Activated CD4-positive, alpha-beta T cell treated with anti-CD3 and anti-CD28 coated beads, Interleukin-2, Interleukin-4, amounts not matched to agents 100 ng/mL and 50 ng/mL, durations not matched to agents 16 hours and 8 hours (primary cell): ENCODE measurements around the gene NOL11.
"Not testable (repeated sequence)": the region's sequence is repeated elsewhere in the genome, so short reads cannot be mapped to it uniquely, and the experiment has no call there.

Experiments
- DNase-seq: peaks from one replicate; pipeline ENCODE4 v3.0.0-alpha.2; 2020; ENCODE audit warnings: low spot score

Gene NOL11

DNA sequence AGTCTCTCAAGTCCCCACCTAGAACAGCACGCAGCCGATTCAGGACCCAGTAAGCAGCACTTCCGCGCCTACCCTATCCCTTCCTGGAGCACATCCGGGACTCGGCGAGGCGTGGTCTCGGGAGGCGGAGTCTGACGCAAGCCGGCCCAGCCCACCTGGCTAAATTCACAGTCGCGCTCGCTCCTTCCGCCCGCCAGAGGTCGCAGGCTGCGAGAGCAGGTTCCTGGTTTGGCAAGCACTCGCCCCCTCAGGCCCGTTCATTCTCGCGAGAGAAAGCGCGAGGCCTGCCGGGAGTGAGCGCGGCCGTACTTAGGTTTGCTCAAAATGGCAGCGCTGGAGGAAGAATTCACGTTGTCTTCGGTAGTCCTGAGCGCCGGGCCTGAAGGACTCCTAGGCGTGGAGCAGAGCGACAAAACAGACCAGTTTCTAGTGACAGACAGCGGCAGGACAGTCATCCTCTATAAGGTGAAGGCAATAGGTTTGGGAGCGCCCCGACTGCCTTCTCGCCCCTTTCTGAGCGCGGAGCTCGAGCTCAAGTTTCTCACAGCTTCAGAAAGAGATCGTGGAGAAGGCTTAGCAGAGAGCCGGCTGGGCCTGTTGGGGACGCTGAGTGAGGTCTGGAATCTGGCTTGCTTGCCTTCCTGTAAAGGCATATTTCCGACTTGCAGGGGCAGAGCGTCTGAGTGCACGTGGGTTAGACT lies at the start of gene NOL11:
TSS of gene NOL11 (plus strand) at position 313 of the 701 bp plus-strand sequence. CDS start at position 325, 12 bp downstream.
- DNase-seq: peak; percentile 100

DNA sequence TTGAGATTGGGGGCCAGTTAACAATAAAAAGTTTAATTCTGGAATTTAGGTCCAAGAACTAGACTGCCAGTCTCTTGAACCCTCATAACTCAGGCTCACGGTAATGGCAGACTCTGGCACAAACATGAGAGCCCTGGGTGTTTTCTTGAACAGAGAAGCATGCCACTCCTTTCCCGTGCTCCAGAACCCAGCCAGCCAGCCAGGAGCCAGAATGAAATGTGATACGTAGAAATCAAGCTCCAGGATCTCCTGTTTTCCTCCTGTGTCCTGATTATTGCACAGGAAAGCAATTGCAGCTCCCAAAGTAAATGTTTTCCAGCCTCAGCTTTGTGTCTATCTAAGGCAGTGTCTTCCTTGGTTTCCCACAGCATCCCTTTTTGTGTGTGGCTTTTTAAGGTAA lies 46.2 kb upstream of the NOL11 start:
- no peak for DNase-seq

DNA sequence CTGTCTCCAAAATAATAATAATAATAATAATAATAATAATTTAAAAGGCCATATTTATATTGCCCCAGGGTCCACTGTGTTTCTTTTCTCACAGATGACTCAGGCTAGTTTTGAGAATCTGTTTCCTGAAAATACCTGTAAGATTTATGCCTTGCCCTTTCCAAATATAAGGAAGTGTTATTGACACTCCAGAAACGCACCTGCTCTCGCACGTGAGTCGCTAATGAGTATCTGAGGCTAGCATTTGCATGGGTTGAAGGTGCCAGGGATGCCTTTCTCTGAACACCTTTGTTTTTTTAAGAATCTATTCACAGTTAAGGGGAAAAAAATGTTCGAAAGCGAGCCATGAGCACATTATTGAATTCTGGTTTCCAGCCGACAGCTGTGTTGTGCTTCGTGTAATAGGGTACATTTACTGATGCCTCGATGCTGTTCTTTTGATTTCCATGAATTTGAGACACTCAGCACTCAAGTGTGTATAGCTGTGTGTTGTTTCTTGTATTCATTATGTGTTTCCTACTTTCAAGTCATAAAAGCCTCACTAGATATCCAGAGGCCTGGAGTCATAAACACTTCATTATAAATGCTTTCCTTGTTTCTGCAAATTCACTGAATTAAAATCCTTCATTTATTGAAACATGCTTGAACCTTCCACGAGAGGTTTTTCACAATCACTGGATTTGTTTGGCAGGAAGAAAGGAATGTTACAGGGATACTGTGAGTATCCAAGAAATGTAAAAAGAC lies 45.0 kb upstream of the NOL11 start:
- DNase-seq: no peak

DNA sequence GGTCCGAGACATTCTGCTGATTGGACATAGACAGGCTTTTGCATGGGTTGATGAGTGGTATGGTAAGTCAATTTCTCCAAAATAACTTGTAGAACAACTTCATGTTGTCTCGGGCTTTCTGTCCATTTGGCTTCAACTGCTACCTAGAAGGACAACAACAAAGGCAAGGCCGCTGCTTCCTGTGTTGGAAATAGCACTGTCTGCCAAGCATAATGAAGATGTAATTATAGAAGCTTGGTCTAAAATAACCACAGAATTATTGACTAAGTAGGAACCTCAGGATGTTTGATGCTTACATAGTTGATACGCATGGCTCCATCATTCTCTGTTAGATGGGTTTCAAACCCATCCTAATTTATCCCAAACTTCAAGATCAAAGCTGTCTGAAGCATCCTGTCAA lies 42.3 kb upstream of the NOL11 start:
- no peak for DNase-seq

DNA sequence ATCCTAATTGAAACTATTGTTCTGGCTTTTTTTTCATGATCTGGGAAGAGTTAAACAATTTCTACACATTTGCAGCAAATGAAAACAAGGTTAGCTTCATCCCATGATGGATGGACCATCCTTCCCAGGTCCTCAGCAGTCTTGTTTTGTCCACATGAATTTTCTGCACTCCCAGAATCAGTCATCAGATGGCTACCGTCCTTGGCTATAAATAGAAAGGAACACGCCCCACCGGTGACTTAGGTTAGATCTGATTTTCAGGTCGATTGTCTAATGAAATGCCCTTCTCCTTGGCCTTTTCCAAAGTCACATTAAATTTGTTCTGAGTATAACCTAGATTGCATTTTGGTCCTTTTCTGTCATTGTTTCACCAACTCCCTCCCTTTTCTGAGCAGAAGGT lies 41.4 kb upstream of the NOL11 start:
- no peak for DNase-seq

DNA sequence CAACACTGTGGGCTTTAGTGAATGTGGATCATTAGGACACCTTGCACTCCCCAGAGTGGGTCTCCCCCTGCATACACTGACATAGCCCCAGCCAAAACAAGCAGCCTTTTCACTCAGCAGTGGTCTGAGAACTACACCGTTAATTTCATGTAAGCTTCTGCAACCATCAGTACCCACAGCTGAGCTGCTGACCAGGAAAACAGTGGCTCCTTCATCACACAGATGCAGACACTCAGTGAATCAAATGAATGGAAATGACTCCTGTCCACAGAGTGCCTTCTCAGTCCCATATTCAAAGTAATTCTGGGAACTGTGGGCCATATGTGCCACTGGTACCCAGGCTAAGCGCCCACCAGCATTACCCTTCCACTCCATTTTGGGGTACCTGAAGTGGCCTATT lies 39.3 kb upstream of the NOL11 start:
- no peak for DNase-seq

DNA sequence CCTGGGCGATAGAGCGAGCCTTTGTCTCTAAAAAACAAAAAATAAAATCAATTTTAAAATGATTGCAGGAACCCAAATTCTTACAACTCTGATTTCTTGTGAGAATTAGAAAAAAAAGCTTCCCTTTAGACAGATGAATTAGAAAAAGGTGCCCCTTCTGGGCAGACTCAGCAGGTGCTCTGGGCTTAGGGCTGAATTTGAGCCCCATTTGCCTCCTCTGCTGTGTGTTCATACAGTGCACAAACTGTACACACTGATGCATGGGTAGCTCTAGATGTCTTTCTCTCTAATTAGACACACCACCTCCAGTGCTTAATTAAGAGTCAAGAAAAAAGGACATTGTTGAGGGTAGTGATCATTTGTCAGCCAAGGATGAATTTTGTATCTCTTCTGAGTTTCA lies 38.5 kb upstream of the NOL11 start:
- no peak for DNase-seq

DNA sequence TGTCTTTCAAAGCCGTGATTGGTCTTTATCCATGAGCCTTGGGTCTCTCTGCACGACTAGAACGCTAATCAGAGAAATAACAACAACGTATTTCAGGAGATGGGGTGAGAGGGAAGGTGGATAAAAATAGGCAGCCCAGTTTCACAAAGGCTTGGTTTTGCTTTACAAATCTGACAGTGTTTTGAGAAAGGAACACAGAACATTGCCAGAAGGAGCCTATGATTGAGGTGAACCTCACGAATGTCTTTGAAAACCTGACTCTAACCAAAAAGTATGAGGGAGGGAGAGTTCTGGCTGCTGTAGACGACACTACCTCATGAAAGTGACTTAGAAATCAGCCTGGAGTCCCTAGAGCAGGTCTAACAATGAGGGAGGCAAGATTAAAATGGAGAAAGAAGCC lies 38.0 kb upstream of the NOL11 start:
- DNase-seq: no peak

DNA sequence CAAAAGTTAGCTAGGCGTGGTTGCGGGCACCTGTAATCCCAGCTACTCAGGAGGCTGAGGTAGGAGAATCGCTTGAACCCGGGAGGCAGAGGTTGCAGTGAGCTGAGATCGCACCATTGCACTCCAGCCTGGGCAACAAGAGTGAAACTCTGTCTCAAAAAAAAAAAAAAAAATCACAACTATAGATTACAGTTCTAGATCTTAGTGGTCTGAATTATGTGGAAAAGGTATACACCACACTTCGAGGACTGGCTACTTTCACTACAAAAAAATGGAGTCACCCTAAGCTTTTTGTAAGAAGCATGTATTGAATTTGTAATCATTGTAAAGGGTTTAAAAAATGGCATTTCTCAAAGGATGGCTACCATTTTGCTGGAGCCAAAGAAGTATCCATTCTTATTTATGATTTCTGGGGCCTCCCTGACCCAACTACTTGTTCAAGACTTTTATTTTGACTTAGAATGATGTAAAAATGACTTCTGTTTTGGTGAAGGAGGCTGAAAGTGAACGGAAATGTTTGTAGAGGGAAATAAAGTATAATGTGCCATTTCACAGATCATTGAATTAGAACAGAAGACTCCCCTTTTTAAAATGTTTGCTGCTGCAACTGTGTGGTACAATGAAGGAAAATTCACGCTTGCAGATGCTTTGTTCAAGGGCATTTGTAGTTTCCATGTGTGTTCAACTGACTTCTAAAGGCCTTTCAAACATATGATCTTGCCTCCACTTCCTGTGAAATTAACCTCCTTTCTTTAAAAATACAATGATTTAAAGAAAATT lies 37.1 kb upstream of the NOL11 start:
- DNase-seq: no peak

DNA sequence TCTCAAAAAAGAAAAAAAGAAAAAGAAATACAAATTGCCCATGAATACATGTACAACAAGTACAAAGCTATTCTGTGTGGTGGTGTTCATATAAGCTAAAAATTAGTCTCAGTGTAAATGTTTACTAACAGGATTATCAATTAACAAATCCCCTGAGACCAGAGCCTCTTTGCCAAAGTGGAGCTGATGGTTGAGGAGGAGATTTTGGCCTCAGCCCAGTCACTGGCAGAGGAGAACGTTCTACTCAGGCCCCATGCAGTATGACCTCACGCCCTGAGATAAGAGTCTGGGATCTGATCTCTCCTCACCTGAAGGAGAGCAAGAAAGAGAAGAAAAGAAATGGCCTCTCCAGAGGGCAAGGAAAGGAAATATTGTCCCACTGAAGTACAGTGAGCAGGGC lies 35.5 kb upstream of the NOL11 start:
- no peak for DNase-seq

DNA sequence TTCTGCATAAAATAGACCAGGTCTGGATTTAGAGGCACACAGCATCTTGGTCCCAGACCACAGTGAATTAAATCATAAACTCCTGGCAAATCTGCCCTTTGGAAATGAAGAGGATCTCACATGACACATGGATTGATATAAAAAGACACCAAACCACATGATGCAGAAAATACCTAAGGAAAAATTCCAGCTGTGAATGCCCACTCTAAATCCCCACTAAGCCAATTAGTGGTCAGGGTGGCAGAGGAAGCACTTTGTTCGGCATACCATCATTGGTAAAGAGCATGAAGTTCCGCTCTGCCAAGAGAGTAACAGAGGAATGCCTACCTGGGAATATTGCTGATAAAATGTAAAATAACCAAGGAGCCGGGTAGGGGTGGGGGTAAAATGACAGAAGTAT lies 32.4 kb upstream of the NOL11 start:
- no peak for DNase-seq

DNA sequence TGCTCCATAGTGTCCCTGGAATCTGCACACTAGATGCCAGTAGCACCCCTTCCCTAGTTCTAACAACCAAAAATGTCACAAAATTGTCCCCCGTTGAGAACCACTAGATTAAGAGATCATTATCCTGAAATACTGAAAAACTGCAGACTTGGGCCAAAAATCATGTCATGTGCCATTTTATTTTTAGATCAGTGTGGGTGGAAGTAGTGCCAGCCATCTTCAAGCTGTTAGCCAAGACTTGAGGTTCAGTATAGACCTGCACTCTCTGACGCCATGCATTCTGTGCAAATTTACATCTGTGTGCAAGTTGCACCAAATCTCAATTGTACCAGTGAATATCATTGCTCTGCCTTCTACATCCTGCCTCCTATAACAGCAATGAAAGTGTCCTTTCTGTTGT lies 31.5 kb upstream of the NOL11 start:
- DNase-seq: no peak

DNA sequence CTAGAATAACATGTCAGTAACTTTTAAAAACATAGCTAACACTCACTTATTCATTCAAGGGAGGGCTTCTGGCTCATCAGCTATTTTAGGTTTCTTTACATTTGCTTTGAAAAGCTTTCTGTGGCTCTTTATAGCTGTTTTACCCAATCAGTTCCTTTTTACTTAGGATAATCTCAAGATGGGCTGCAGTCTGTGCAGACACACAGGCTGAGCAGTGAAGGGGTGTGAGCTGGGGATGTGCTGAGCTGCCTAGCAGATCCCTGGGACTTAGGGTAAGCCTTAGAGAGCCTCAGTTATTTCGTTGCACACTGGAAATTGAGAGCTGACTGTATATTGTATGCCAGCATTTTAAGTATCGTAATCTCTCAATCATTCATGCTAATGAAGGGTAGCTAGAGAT lies 30.2 kb upstream of the NOL11 start:
- no peak for DNase-seq

DNA sequence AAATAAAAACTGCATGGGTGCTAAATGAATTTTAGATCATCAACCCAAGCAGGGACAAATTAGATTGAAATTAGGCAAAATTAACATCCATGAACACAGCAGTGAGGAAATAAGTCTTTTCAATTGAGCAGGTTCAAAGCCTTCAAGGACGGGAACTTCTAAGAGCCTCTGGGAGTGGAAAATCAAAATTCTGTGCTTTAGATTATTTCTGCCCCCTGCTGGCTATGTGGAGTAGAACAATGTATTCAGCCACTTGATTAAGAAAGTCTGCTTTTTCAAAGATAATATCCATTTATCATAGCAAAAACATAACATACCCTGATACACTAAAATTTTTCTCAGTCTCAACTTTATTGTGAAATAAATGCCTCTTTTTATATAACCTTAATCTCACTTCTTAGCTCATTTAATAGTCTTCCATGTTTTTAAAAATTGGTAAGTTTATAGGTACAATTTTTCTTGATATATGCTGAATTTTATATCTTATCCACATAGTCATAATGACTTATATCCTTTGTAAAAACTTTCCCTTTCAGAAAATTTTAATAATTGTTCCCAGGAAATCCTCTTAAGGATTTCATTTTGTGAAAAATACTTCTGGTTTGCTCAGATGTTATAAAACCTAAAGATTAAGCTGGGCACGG lies 28.1 kb upstream of the NOL11 start:
- DNase-seq: peak; percentile 65

DNA sequence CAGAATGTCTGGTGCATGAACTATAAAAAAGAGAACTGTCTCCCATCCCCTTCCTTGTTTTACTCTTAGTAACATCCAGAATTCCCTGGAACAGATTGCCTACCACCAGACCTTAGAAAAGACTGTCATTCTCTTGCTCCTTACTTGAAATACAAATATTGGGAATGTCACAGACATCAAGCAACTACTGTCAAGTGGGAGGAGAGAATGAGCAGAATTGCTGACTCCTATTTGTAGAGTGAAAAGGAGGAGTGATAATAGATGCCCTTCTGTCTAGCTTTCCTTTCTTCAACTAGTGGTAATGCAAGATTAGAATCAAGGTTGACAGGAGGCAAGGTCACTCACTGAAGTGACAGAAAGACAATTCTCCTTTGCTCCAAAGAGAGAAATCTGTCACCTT lies 23.9 kb upstream of the NOL11 start:
- DNase-seq: no peak

DNA sequence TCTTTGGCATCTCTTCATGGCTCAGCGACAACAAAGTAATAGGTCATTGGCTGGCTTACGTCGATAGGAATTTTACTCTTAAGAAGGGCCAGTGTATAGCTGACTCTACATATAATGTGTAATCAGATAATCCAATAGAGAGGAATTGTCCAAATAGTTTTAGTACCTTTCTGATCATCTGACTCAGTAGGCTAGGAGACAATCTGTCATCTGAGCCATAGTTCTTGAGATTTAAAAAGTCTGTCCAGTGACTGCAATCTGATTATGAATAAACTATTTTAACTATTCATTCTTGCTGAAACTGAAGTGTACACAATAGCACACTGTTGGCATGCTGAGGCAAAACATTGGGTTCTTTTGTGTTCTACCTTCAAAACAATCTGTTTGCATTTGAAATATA lies 21.4 kb upstream of the NOL11 start:
- DNase-seq: no peak

DNA sequence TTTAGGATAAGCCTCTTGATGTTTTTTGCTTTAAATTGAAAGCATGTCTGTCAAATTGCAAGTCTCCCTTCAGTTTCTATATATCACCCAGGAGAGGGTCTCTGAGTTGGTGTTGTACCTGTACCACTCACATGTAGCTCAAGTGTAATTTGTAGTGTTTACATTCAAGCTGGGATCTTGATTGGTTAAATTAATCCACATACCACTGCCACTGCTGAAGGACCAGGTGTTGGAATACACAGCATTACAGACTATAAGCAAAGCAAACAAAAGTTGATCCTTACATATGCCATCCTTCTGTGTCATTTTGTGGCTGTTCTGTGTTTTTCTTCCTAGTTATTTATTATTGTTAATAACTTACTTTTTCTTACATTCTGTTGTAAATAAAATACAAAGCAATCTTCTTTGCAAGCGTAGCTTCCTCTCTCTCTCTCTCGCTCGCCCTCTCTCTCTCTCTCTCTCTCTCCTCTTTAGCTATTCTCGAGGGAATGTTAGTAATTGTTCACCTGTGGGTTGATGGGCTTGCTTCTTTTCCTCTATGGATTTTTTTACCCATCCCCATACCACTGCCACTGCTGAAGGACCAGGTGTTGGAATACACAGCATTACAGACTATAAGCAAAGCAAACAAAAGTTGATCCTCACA lies 20.8 kb upstream of the NOL11 start:
- no peak for DNase-seq

DNA sequence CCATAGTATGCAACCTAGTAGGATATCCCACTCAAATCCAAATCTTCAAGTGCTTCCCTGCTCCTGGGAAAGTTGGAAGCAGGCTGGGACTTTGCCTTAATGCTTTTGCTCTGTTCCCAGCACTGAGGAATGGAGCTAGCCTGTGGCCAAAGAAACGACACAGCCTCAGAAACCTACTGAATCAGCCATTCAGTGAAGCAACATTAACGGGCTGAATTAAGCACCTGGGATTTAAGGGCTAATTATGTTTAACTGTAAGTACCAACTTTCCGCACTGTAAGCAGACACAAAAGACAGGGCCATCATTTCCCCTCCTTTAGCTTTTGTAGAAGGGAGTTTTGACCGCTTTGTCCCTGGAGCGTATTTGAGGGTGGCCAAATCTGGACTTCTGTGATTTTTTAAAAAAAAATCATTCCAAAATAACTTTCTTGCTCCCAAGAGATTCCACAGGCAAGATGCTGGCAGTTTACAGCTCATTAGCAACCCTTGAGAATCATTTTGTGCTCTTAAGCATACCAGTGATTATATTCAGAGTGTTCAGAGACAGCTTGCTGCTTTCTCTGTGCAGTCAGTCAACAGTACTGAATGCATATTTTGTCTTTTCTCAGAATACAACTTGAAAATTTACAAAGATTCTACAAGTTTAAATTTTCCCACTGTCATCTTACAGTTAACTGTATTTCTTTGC lies 17.6 kb upstream of the NOL11 start:
- no peak for DNase-seq

DNA sequence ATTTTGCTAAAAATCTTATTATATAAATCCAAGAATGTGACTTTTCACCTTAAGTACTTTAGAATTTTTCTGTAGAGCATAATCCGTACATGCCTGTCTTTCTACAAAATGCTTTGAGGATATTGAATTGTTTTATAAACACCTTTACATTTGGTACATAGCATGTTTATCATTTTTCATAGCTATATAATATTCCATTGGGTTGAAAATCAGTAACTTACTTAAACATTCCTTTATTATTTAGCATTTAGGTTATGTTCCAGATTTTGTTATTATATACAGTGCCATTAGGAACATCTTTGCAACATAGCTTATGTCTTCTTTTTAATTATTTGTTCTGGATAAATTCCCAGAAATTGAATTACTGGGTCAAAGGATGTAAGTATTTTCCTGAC lies 17.0 kb upstream of the NOL11 start:
- no peak for DNase-seq

DNA sequence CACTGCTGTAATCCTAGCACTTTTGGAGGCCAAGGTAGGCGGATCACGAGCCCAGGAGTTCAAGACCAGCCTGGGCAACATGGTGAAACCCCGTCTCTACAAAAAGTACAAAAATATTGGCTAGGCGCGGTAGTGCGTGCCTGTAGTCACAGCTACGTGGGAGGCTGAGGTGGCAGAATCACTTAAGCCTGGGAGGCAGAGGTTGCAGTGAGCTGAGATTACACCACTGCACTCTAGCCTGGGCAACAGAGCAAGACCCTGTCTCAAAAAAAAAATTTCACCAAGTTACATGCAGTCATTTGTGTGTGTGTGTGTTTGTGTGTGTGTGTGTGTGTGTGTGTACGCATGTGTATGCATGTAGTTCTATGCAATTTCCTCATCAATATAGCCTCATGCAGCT lies 14.9 kb upstream of the NOL11 start:
- not testable (repeated sequence) for DNase-seq

DNA sequence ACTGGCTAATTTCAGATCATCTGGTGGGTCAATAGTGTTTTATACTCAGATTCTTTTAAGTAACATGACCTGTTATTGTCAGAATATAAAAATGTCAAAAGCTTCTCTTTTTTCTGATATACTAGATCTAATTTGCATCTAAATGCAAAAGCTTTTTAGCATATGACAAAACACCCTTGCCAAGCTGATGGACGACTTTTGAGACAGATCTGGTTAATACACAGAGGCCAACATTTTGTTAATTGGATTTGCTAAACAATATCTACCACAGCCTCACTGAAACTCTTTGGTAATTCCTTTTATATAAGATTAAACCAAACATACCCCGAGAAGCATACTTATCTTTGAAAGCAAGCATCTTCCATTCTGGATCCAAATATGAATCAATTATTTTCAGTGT lies 10.3 kb upstream of the NOL11 start:
- DNase-seq: no peak

DNA sequence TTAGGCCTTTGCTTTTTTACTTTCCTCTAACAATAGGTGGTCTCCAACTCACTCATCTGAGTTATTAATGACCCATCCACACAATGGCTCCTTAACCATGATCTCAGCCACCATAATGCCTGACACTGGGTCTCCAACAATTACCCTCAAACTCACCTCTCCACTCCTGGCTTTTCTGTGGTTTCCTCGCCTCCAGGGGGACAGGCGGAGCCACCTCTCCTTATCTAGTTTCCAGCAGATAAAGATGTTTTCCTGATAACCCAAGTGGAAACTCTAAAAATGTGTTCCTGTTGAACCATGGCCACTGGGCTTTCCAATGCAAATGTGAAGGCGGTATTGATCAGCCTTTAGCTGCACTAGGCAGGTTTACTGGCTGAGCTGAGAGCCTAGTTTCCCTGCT lies 9.4 kb upstream of the NOL11 start:
- DNase-seq: no peak
